ENCODE results near the gene MAGI2.

The MAGI2 gene

GRCh38 chr7:78143661-78144060, 1309.8 kb downstream of the MAGI2 start:
- Histone ChIP-seq H3K27ac (ENCODE audit: low read length) (no peak overlapping the region), H3K4me3 (ENCODE audit: low read depth in 1 of 2, low read length in 2 of 2) (no peak overlapping the region), H3K9ac (ENCODE audit: low read depth, low read length) (no peak overlapping the region), H3K4me2 (ENCODE audit: insufficient read depth, low read length) (no peak overlapping the region), H3K36me3 (ENCODE audit: insufficient read depth, low read length) (no peaks in the 10 kb centered on the region), H3K9me3 (ENCODE audit: insufficient read depth, low read length, severe bottlenecking) (no peaks in the 10 kb centered on the region), H4K20me1 (ENCODE audit: insufficient read depth, low read length) (0 out of 2 replicates have a peak, but pooled peaks cover 4% of the 10 kb centered on the region), H2AFZ (ENCODE audit: low read depth, low read length) (no peak overlapping the region), H3K79me2 (ENCODE audit: insufficient read depth, low read length) (no peaks in the 10 kb centered on the region), H3K27me3 (ENCODE audit: insufficient read depth, low read length, poor library complexity) (peaks cover 10% of the 10 kb centered on the region), H3K4me1 (ENCODE audit: insufficient read depth, low read length) (no peaks in the 10 kb centered on the region)
- no peak for TF ChIP-seq EZH2 (IDR thresholded peaks at IDR 0.05; ENCODE audit: borderline replicate concordance, low read depth, low read length, severe bottlenecking)
- TF ChIP-seq, protein P1, sequence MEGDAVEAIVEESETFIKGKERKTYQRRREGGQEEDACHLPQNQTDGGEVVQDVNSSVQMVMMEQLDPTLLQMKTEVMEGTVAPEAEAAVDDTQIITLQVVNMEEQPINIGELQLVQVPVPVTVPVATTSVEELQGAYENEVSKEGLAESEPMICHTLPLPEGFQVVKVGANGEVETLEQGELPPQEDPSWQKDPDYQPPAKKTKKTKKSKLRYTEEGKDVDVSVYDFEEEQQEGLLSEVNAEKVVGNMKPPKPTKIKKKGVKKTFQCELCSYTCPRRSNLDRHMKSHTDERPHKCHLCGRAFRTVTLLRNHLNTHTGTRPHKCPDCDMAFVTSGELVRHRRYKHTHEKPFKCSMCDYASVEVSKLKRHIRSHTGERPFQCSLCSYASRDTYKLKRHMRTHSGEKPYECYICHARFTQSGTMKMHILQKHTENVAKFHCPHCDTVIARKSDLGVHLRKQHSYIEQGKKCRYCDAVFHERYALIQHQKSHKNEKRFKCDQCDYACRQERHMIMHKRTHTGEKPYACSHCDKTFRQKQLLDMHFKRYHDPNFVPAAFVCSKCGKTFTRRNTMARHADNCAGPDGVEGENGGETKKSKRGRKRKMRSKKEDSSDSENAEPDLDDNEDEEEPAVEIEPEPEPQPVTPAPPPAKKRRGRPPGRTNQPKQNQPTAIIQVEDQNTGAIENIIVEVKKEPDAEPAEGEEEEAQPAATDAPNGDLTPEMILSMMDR (IDR thresholded peaks at IDR 0.05; ENCODE audit: borderline replicate concordance, extremely low read depth, low read length, poor library complexity, severe bottlenecking), result no peak
- no peak for DNase-seq
- no peak for ATAC-seq (ENCODE audit: insufficient read depth, low read depth)

GRCh38 chr7:78141522-78142281, 1311.8 kb downstream of the MAGI2 start:
- DNase-seq, result no peak
- Histone ChIP-seq H3K4me2 (ENCODE audit: insufficient read depth, low read length) (no peak overlapping the region), H3K79me2 (ENCODE audit: insufficient read depth, low read length) (no peaks in the 10 kb centered on the region)

GRCh38 chr7:78140109-78140508, 1313.4 kb downstream of the MAGI2 start:
- Histone ChIP-seq H3K9ac (ENCODE audit: low read depth, low read length) (no peak overlapping the region), H3K27ac (ENCODE audit: low read length) (no peak overlapping the region), H2AFZ (ENCODE audit: low read depth, low read length) (no peak overlapping the region), H3K4me1 (ENCODE audit: insufficient read depth, low read length) (no peaks in the 10 kb centered on the region), H4K20me1 (ENCODE audit: insufficient read depth, low read length) (0 out of 2 replicates have a peak, but pooled peaks cover 4% of the 10 kb centered on the region), H3K9me3 (ENCODE audit: insufficient read depth, low read length, severe bottlenecking) (no peaks in the 10 kb centered on the region), H3K79me2 (ENCODE audit: insufficient read depth, low read length) (no peaks in the 10 kb centered on the region), H3K36me3 (ENCODE audit: insufficient read depth, low read length) (no peaks in the 10 kb centered on the region), H3K4me2 (ENCODE audit: insufficient read depth, low read length) (no peak overlapping the region), H3K4me3 (ENCODE audit: low read depth in 1 of 2, low read length in 2 of 2) (no peak overlapping the region), H3K27me3 (ENCODE audit: insufficient read depth, low read length, poor library complexity) (peaks cover 10% of the 10 kb centered on the region)
- ATAC-seq (ENCODE audit: insufficient read depth, low read depth), result no peak
- no peak for DNase-seq
- TF ChIP-seq, protein P1 (IDR thresholded peaks at IDR 0.05; ENCODE audit: borderline replicate concordance, extremely low read depth, low read length, poor library complexity, severe bottlenecking), result no peak
- TF ChIP-seq EZH2 (IDR thresholded peaks at IDR 0.05; ENCODE audit: borderline replicate concordance, low read depth, low read length, severe bottlenecking), result no peak

More at GRCh38 chr7:78141522-78142281, 1311.8 kb downstream of the MAGI2 start:
- ATAC-seq (ENCODE audit: insufficient read depth, low read depth), result no peak
- Histone ChIP-seq H4K20me1 (ENCODE audit: insufficient read depth, low read length) (0 out of 2 replicates have a peak, but pooled peaks cover 4% of the 10 kb centered on the region), H3K27ac (ENCODE audit: low read length) (no peak overlapping the region), H3K9me3 (ENCODE audit: insufficient read depth, low read length, severe bottlenecking) (no peaks in the 10 kb centered on the region), H3K4me3 (ENCODE audit: low read depth in 1 of 2, low read length in 2 of 2) (no peak overlapping the region), H3K36me3 (ENCODE audit: insufficient read depth, low read length) (no peaks in the 10 kb centered on the region), H2AFZ (ENCODE audit: low read depth, low read length) (no peak overlapping the region), H3K4me1 (ENCODE audit: insufficient read depth, low read length) (no peaks in the 10 kb centered on the region), H3K27me3 (ENCODE audit: insufficient read depth, low read length, poor library complexity) (peaks cover 10% of the 10 kb centered on the region), H3K9ac (ENCODE audit: low read depth, low read length) (no peak overlapping the region)
- no peak for TF ChIP-seq EZH2 (IDR thresholded peaks at IDR 0.05; ENCODE audit: borderline replicate concordance, low read depth, low read length, severe bottlenecking)
- TF ChIP-seq, protein P1 (IDR thresholded peaks at IDR 0.05; ENCODE audit: borderline replicate concordance, extremely low read depth, low read length, poor library complexity, severe bottlenecking), result no peak

All from DND-41 (cell line).